Measurements from ENCODE around the gene ZC3H8.

The ZC3H8 gene

GRCh38 chr2:112272669-112273068 is 17.8 kb upstream of the ZC3H8 start:
- no peak for TF ChIP-seq CTCF (IDR thresholded peaks at IDR 0.05)

- no peak for TF ChIP-seq CTCF (IDR thresholded peaks at IDR 0.05)
Measured at GRCh38 chr2:112268547-112268946, 13.7 kb upstream of the ZC3H8 start.

GRCh38 chr2:112262876-112263275 is 8.0 kb upstream of the ZC3H8 start:
- TF ChIP-seq CTCF (IDR thresholded peaks at IDR 0.05), result no peak

- no peak for TF ChIP-seq CTCF (IDR thresholded peaks at IDR 0.05)
Measured at GRCh38 chr2:112260295-112260625, 5.4 kb upstream of the ZC3H8 start.

GRCh38 chr2:112259509-112260294 is 4.9 kb upstream of the ZC3H8 start:
- peak; percentile 88 for TF ChIP-seq CTCF (IDR thresholded peaks at IDR 0.05)

- no peak for TF ChIP-seq CTCF (IDR thresholded peaks at IDR 0.05)
Measured at GRCh38 chr2:112257575-112257974, 2.7 kb upstream of the ZC3H8 start.

- TF ChIP-seq CTCF (IDR thresholded peaks at IDR 0.05), result no peak
Measured at GRCh38 chr2:112256654-112257053, 1.8 kb upstream of the ZC3H8 start.

- TF ChIP-seq CTCF (IDR thresholded peaks at IDR 0.05), result no peak
Measured at GRCh38 chr2:112255875-112256274, 1.0 kb upstream of the ZC3H8 start.

Data from LNCAP (cell line).